SK-N-SH (cell line): Measurements from ENCODE around the gene ARHGAP27. TPM values are rescaled to one million over a fixed set of nuclear protein-coding genes. Genes with fewer than 3 reads are reported as not detected.

Experiments used
- CTCF ChIA-PET: fragments of 300-600, 350-600 bp; formaldehyde crosslinking; extraction: SDS; loops from one replicate; lab custom pipeline; 2021; lab: Yijun Ruan, JAX
- POLR2A ChIA-PET: fragments of 350-600 bp; sonication (Branson Sonifier 250); formaldehyde crosslinking; extraction: SDS; loops from one replicate; lab custom pipeline; 2020; ENCODE audit warnings: antibody characterized with exemption, inconsistent platforms; lab: Yijun Ruan, JAX
- DNase-seq: peaks from one replicate; pipeline ENCODE4 v3.0.0; 2012
- H2AFZ ChIP-seq: fragments of 200-600 bp; sonication (generic); 2 replicates; pipeline ENCODE4 v1.8.1; 2016; ENCODE audit warnings: antibody characterized with exemption, mild to moderate bottlenecking, low read depth
- H3F3A ChIP-seq: fragments of 200-600 bp; sonication (generic); replicated peaks from 2 replicates; pipeline ENCODE3; 2016; ENCODE audit warnings: antibody characterized with exemption, mild to moderate bottlenecking; ENCODE audit not compliant: insufficient read depth
- H3K27ac ChIP-seq, 2 experiments: fragments of 200-500 bp in 1 of 2; fragments of 200-600 bp in 1 of 2; sonication (Bioruptor generic) in 1 of 2; sonication (generic), shearing (Covaris generic) in 1 of 2; 2 replicates each; pipeline versions ENCODE4 v1.5.1 to v1.6.1; 2014 to 2016; ENCODE audit warnings: low read depth in 2 of 2, inconsistent platforms in 1 of 2, low read length in 1 of 2, mild to moderate bottlenecking in 1 of 2, mixed read lengths in 1 of 2
- H3K27me3 ChIP-seq: fragments of 200-600 bp; sonication (generic), shearing (Covaris generic); 2 replicates; pipeline ENCODE4 v1.6.1; 2016; ENCODE audit warnings: mixed run types; ENCODE audit not compliant: insufficient read depth
- H3K36me3 ChIP-seq, 2 experiments: fragments of 200-500 bp in 1 of 2; fragments of 200-600 bp in 1 of 2; sonication (Bioruptor generic) in 1 of 2; sonication (generic) in 1 of 2; replicated peaks in 1 of 2; 2 replicates each; pipeline versions ENCODE3 to v1.5.1; 2014 to 2016; ENCODE audit warnings: low read length in 1 of 2, mild to moderate bottlenecking in 1 of 2; ENCODE audit not compliant: insufficient read depth in 2 of 2, control insufficient read depth in 1 of 2
- H3K4me1 ChIP-seq, 2 experiments: fragments of 200-500 bp in 1 of 2; fragments of 200-600 bp in 1 of 2; sonication (Bioruptor generic) in 1 of 2; sonication (generic), shearing (Covaris generic) in 1 of 2; 2 replicates each; pipeline versions ENCODE4 v1.5.1 to v1.6.1; 2014 to 2016; ENCODE audit warnings: low read depth in 1 of 2, low read length in 1 of 2, mixed run types in 1 of 2; ENCODE audit not compliant: insufficient read depth in 2 of 2, control insufficient read depth in 1 of 2
- H3K4me2 ChIP-seq: fragments of 200-600 bp; sonication (generic), shearing (Covaris generic); 2 replicates; pipeline ENCODE4 v1.6.1; 2017; ENCODE audit warnings: mixed run types
- H3K4me3 ChIP-seq, 2 experiments: fragments of 200-500 bp in 1 of 2; fragments of 200-600 bp in 1 of 2; sonication (Bioruptor generic) in 1 of 2; sonication (generic), shearing (Covaris generic) in 1 of 2; 2 replicates each; pipeline versions ENCODE4 v1.5.1 to v1.8.1; 2014 to 2016; ENCODE audit warnings: low read depth in 2 of 2, inconsistent platforms in 1 of 2, low read length in 1 of 2, mild to moderate bottlenecking in 1 of 2, mixed read lengths in 1 of 2, moderate library complexity in 1 of 2
- H3K79me2 ChIP-seq: fragments of 200-600 bp; sonication (generic); 2 replicates; pipeline ENCODE4 v1.8.1; 2017; ENCODE audit warnings: mild to moderate bottlenecking; ENCODE audit not compliant: insufficient read depth
- H3K9ac ChIP-seq: fragments of 200-600 bp; sonication (generic); 2 replicates; pipeline ENCODE4 v1.6.1; 2017; ENCODE audit warnings: mixed run types
- H3K9me2 ChIP-seq: fragments of 200-600 bp; sonication (generic); 2 replicates; pipeline ENCODE4 v1.6.1; 2017; ENCODE audit warnings: mixed run types
- H3K9me3 ChIP-seq: fragments of 200-600 bp; sonication (generic); 2 replicates; pipeline ENCODE4 v1.6.1; 2017; ENCODE audit warnings: mixed run types, mild to moderate bottlenecking, moderate library complexity
- H4K20me1 ChIP-seq: fragments of 200-600 bp; sonication (generic); 2 replicates; pipeline ENCODE4 v1.6.1; 2017; ENCODE audit warnings: mild to moderate bottlenecking, mixed run types; ENCODE audit not compliant: insufficient read depth
- CHD2 ChIP-seq: fragments of 150-350 bp; IDR thresholded peaks from 2 replicates; pipeline ENCODE4 v1.6.1; 2018; ENCODE audit warnings: low read length; ENCODE audit not compliant: partially characterized antibody
- FOXM1 ChIP-seq: IDR thresholded peaks from 2 replicates; pipeline ENCODE4 v1.4.0; 2012; ENCODE audit warnings: low read depth, mild to moderate bottlenecking
- GABPA ChIP-seq: IDR thresholded peaks from 2 replicates; pipeline ENCODE4 v1.4.0; 2012; ENCODE audit warnings: low read depth, mild to moderate bottlenecking
- GATA2 ChIP-seq: sonication (generic); formaldehyde crosslinking; IDR thresholded peaks from 2 replicates; pipeline ENCODE4 v1.5.0; 2020; ENCODE audit warnings: mild to moderate bottlenecking, missing genetic modification reagents
- IRF3 ChIP-seq: fragments of 150-350 bp; IDR thresholded peaks from 2 replicates; pipeline ENCODE4 v1.6.1; 2016; ENCODE audit warnings: mild to moderate bottlenecking, low read depth, low read length
- MAX ChIP-seq: IDR thresholded peaks from 2 replicates; pipeline ENCODE4 v1.4.0; 2012; ENCODE audit warnings: low read depth
- NFIC ChIP-seq: IDR thresholded peaks from 2 replicates; pipeline ENCODE4 v1.4.0; 2012; ENCODE audit warnings: borderline replicate concordance
- NRF1 ChIP-seq: IDR thresholded peaks from 2 replicates; pipeline ENCODE4 v1.6.1; 2012; ENCODE audit warnings: low read depth, mild to moderate bottlenecking, low read length
- PBX3 ChIP-seq: IDR thresholded peaks from 2 replicates; pipeline ENCODE4; 2012
- POLR2AphosphoS5 ChIP-seq: IDR thresholded peaks from 2 replicates; pipeline ENCODE4 v1.6.1; 2012; ENCODE audit warnings: low read depth, low read length
- RAD21 ChIP-seq: IDR thresholded peaks from 2 replicates; pipeline ENCODE4 v1.6.1; 2012; ENCODE audit warnings: mild to moderate bottlenecking, low read length
- RCOR1 ChIP-seq: fragments of 150-350 bp; IDR thresholded peaks from 2 replicates; pipeline ENCODE4 v1.6.1; 2017; ENCODE audit warnings: antibody characterized with exemption, low read length
- REST ChIP-seq: IDR thresholded peaks from 2 replicates; pipeline ENCODE4 v1.6.1; 2012; ENCODE audit warnings: mild to moderate bottlenecking, low read depth, low read length, moderate library complexity
- RFX5 ChIP-seq: IDR thresholded peaks from 2 replicates; pipeline ENCODE4 v1.6.1; 2012; ENCODE audit warnings: mild to moderate bottlenecking, improper control_type of control experiment, low read length
- SMC3 ChIP-seq: IDR thresholded peaks from 2 replicates; pipeline ENCODE4 v1.6.1; 2012; ENCODE audit warnings: low read depth, low read length, improper control_type of control experiment
- TAF1 ChIP-seq: IDR thresholded peaks from 2 replicates; pipeline ENCODE4 v1.6.1; 2012; ENCODE audit warnings: low read depth, mild to moderate bottlenecking, low read length, moderate library complexity, borderline replicate concordance
- TEAD4 ChIP-seq: IDR thresholded peaks from 2 replicates; pipeline ENCODE4 v1.4.0; 2012; ENCODE audit warnings: mild to moderate bottlenecking, borderline replicate concordance; ENCODE audit not compliant: insufficient read depth
- USF1 ChIP-seq: IDR thresholded peaks from 2 replicates; pipeline ENCODE4 v1.4.0; 2012; ENCODE audit warnings: low read depth, borderline replicate concordance
- YY1 ChIP-seq: IDR thresholded peaks from 2 replicates; pipeline ENCODE4 v1.4.0; 2012; ENCODE audit warnings: low read depth, mild to moderate bottlenecking
- whole genome bisulfite sequencing: methylation state at CpG from one replicate; pipeline ENCODE4 v1.1.6; 2017; ENCODE audit warnings: low lambda C conversion rate; 5-methylcytosine and 5-hydroxymethylcytosine counted together
- polyA plus RNA-seq, 3 experiments: library from polyadenylated mRNA; depleted of rRNA; stranded (reverse); fragments of >200 nt; gene quantifications; 2 replicates each; pipeline ENCODE4 v1.2.3, GENCODE V29; 2012

Gene ARHGAP27
- polyA plus RNA-seq, 1 of the 3 experiments (the other 2 are of a cell fraction) = 2.1 TPM

- no peak for TF ChIP-seq NFIC
- TF ChIP-seq PBX3 = no peak
- TF ChIP-seq RAD21 = no peak
- TF ChIP-seq TEAD4 = no peak
- TF ChIP-seq RFX5 = no peak
- no peak for TF ChIP-seq NRF1
- TF ChIP-seq FOXM1 = no peak
- no peak for TF ChIP-seq GABPA
- no peak for TF ChIP-seq SMC3
- TF ChIP-seq MAX = no peak
- no peak for TF ChIP-seq GATA2
- TF ChIP-seq REST = no peak
- TF ChIP-seq TAF1 = no peak
- no peak for TF ChIP-seq YY1
- no peak for TF ChIP-seq POLR2AphosphoS5
- TF ChIP-seq RCOR1 = no peak
- no peak for TF ChIP-seq CHD2
- no peak for TF ChIP-seq USF1
- no peak for TF ChIP-seq IRF3
- TF ChIP-seq, all 33 proteins: peak for 0
- Histone ChIP-seq H3K9me2 (no peaks in the 10 kb centered on the region), H3K27me3 (no peaks in the 10 kb centered on the region), H4K20me1 (no peaks in the 10 kb centered on the region), H3K36me3 (no peaks in the 10 kb centered on the region), H3K79me2 (no peaks in the 10 kb centered on the region), H3K4me1 (peaks cover 0 to 29% of the 10 kb centered on the region in 2 experiments; a peak in 1 of 4 replicates), H3K4me2 (no peak overlapping the region), H3K4me3 (no peak overlapping the region), H2AFZ (no peak overlapping the region), H3K27ac (no peak overlapping the region), H3F3A (no peaks in the 10 kb centered on the region), H3K9ac (no peak overlapping the region), H3K9me3 (no peaks in the 10 kb centered on the region)
- 75% methylated on average over 11 of the region's 11 CpGs for WGBS
- no peak for DNase-seq
- CTCF ChIA-PET = interaction anchor here (1.2 to 3.1 kb wide), 4 partner anchors 14 to 190 kb away, joined by 4 to 16 read pairs (median 10); no protein-coding TSS in a partner anchor
- POLR2A ChIA-PET = no interaction called here
These were observed 23.9 kb downstream of the ARHGAP27 start for GRCh38 chr17:45408611-45409421.
